GM21576 (cell line): ENCODE data around the gene CFAP46.

Experiments
- ATAC-seq: cut with Tn5 transposase; IDR thresholded peaks from one replicate; pipeline ENCODE4 v1.9.1; 2021; ENCODE audit warnings: mild to moderate bottlenecking, moderate library complexity; ENCODE audit not compliant: unreplicated experiment

The CFAP46 gene

GRCh38 chr10:132865851-132866600, 76.3 kb downstream of the CFAP46 start:
- no peak for ATAC-seq

GRCh38 chr10:132865171-132865631, 77.2 kb downstream of the CFAP46 start:
- ATAC-seq, result no peak

- ATAC-seq, result no peak
Measured at GRCh38 chr10:132862485-132863420, 79.6 kb downstream of the CFAP46 start.

GRCh38 chr10:132861884-132862461, 80.4 kb downstream of the CFAP46 start:
- ATAC-seq, result no peak

- no peak for ATAC-seq
Measured at GRCh38 chr10:132861116-132861691, 81.2 kb downstream of the CFAP46 start.

GRCh38 chr10:132860532-132860931, 81.8 kb downstream of the CFAP46 start:
- no peak for ATAC-seq

GRCh38 chr10:132859084-132859855, 83.1 kb downstream of the CFAP46 start:
- ATAC-seq, result no peak

GRCh38 chr10:132858121-132859081, 84.0 kb downstream of the CFAP46 start:
- ATAC-seq, result no peak

GRCh38 chr10:132856869-132857524, 85.4 kb downstream of the CFAP46 start:
- ATAC-seq, result no peak

- ATAC-seq, result no peak
Measured at GRCh38 chr10:132855889-132856288, 86.5 kb downstream of the CFAP46 start.

GRCh38 chr10:132851451-132851850, 90.9 kb downstream of the CFAP46 start:
- ATAC-seq, result no peak

GRCh38 chr10:132850896-132851295, 91.5 kb downstream of the CFAP46 start:
- no peak for ATAC-seq

GRCh38 chr10:132850246-132850645, 92.1 kb downstream of the CFAP46 start:
- ATAC-seq, result no peak

GRCh38 chr10:132849546-132850031, 92.8 kb downstream of the CFAP46 start:
- no peak for ATAC-seq

- no peak for ATAC-seq
Measured at GRCh38 chr10:132848951-132849545, 93.3 kb downstream of the CFAP46 start.

- no peak for ATAC-seq
Measured at GRCh38 chr10:132848291-132848701, 94.1 kb downstream of the CFAP46 start.

- ATAC-seq, result no peak
Measured at GRCh38 chr10:132847856-132848255, 94.5 kb downstream of the CFAP46 start.

- no peak for ATAC-seq
Measured at GRCh38 chr10:132847416-132847777, 95.0 kb downstream of the CFAP46 start.
